Keratinocyte (primary cell): ENCODE measurements around the gene GSDMA. TPM values are rescaled to one million over a fixed set of nuclear protein-coding genes. Genes with fewer than 3 reads are reported as not detected.

Experiments used
- DNase-seq: peaks from one replicate; pipeline ENCODE4 v3.0.0-alpha.2; 2011; ENCODE audit warnings: low read depth, missing footprints, low spot score
- FAIRE-seq: peaks from 2 replicates; lab custom pipeline; 2011; peaks lifted over from hg19 to GRCh38; lab: Jason Lieb, UNC
- H2AFZ ChIP-seq: 2 replicates; pipeline ENCODE4 v1.6.0; 2012; ENCODE audit warnings: low read length, control low read depth, inconsistent platforms; ENCODE audit not compliant: control insufficient read depth
- H3K27ac ChIP-seq: 2 replicates; pipeline ENCODE4 v1.5.1; 2011; ENCODE audit warnings: low read length; ENCODE audit not compliant: control insufficient read depth, insufficient read depth
- H3K27me3 ChIP-seq: 3 replicates; pipeline ENCODE4 v1.6.0; 2011; ENCODE audit warnings: low read length; ENCODE audit not compliant: control insufficient read depth, insufficient read depth; ENCODE audit errors: extremely low read depth
- H3K36me3 ChIP-seq, 2 experiments: 2 replicates in 1 of 2; 3 replicates in 1 of 2; pipeline ENCODE4 v1.5.1; 2011; ENCODE audit warnings: low read length in 2 of 2, mild to moderate bottlenecking in 1 of 2; ENCODE audit not compliant: control insufficient read depth in 2 of 2, insufficient read depth in 2 of 2; ENCODE audit errors: extremely low read depth in 1 of 2
- H3K4me1 ChIP-seq: 3 replicates; pipeline ENCODE4 v1.5.1; 2011; ENCODE audit warnings: low read length; ENCODE audit not compliant: control insufficient read depth, insufficient read depth; ENCODE audit errors: extremely low read depth
- H3K4me2 ChIP-seq: 3 replicates; pipeline ENCODE4 v1.6.0; 2011; ENCODE audit warnings: low read depth, low read length; ENCODE audit not compliant: control insufficient read depth, insufficient read depth; ENCODE audit errors: extremely low read depth
- H3K4me3 ChIP-seq, 3 experiments: fragments of 200-600 bp in 1 of 3; sonication (generic) in 1 of 3; 2 replicates in 2 of 3; 3 replicates in 1 of 3; pipeline ENCODE4 v1.5.1; 2011 to 2016; ENCODE audit warnings: low read length in 3 of 3, mild to moderate bottlenecking in 3 of 3, control low read depth in 2 of 3, inconsistent platforms in 1 of 3, low read depth in 1 of 3, mixed read lengths in 1 of 3, mixed run types in 1 of 3, moderate library complexity in 1 of 3; ENCODE audit not compliant: control insufficient read depth in 2 of 3, insufficient read depth in 2 of 3; ENCODE audit errors: extremely low read depth in 1 of 3
- H3K79me2 ChIP-seq: 2 replicates; pipeline ENCODE4 v1.6.0; 2012; ENCODE audit warnings: low read length; ENCODE audit not compliant: control insufficient read depth, insufficient read depth
- H3K9ac ChIP-seq: 3 replicates; pipeline ENCODE4 v1.6.0; 2011; ENCODE audit warnings: low read length; ENCODE audit not compliant: control insufficient read depth, insufficient read depth; ENCODE audit errors: extremely low read depth
- H3K9me1 ChIP-seq: 3 replicates; pipeline ENCODE4 v1.6.0; 2011; ENCODE audit warnings: low read length; ENCODE audit not compliant: control insufficient read depth, insufficient read depth; ENCODE audit errors: extremely low read depth
- H3K9me3 ChIP-seq: 2 replicates; pipeline ENCODE4 v1.5.1; 2012; ENCODE audit warnings: low read depth, low read length; ENCODE audit not compliant: control insufficient read depth
- H4K20me1 ChIP-seq: 3 replicates; pipeline ENCODE4 v1.6.0; 2011; ENCODE audit warnings: low read length; ENCODE audit not compliant: control insufficient read depth, insufficient read depth; ENCODE audit errors: extremely low read depth
- CTCF ChIP-seq, 3 experiments: IDR thresholded peaks in 1 of 3; conservative IDR thresholded peaks in 1 of 3; optimal IDR thresholded peaks in 1 of 3; 2 replicates in 2 of 3; 3 replicates in 1 of 3; pipeline versions ENCODE3 to v1.5.1; 2011; ENCODE audit warnings: low read length in 3 of 3, mild to moderate bottlenecking in 3 of 3, moderate library complexity in 2 of 3, control low read depth in 1 of 3, inconsistent platforms in 1 of 3; ENCODE audit not compliant: insufficient read depth in 2 of 3; ENCODE audit errors: extremely low read depth in 1 of 3
- EZH2 ChIP-seq: IDR thresholded peaks from one replicate; pipeline ENCODE4 v1.6.1; 2012; ENCODE audit warnings: inconsistent platforms, mild to moderate bottlenecking, low read length, moderate library complexity
- dilution Hi-C: fragments of 300-500 bp; cut with MboI; formaldehyde crosslinking; loops from one replicate; pipeline ENCODE4 v1.7.0; 2020; ENCODE audit warnings: low sequenced_read_pairs; ENCODE audit not compliant: extremely low pct_ligation_motif_present
- polyA plus RNA-seq, 5 experiments: library from polyadenylated mRNA; depleted of rRNA in 3 of 5; stranded (reverse) in 3 of 5; stranded (forward) in 1 of 5; unstranded in 1 of 5; fragments of >200 nt; gene quantifications; 1 replicate in 1 of 5; 2 replicates in 3 of 5; 3 replicates in 1 of 5; pipeline versions ENCODE4 v1.2.1 to v1.2.3, GENCODE V29; 2011 to 2012; ENCODE audit warnings: missing spikeins in 2 of 5, low read depth in 1 of 5, low replicate concordance in 1 of 5

Gene GSDMA
- polyA plus RNA-seq, 1 donor (not counting 4 experiments of a cell fraction or from before 2014, with no cell fraction given): 5.0 TPM

GRCh38 chr17:39921323-39921722 is 41.5 kb upstream of the GSDMA start:
- H3K9ac ChIP-seq: no peak overlapping the region
- H3K4me3 ChIP-seq: no peak overlapping the region
- no peaks in the 10 kb centered on the region for H3K9me3 ChIP-seq
- peaks cover 20% of the 10 kb centered on the region for H3K79me2 ChIP-seq
- DNase-seq (no peak), FAIRE-seq (no peak)
- H3K4me1 ChIP-seq: peaks cover 8% of the 10 kb centered on the region
- no peak overlapping the region for H3K27ac ChIP-seq
- peaks cover 26 to 33% of the 10 kb centered on the region in 2 experiments for H3K36me3 ChIP-seq
- H3K27me3 ChIP-seq: no peaks in the 10 kb centered on the region
- TF ChIP-seq CTCF (optimal IDR thresholded peaks at IDR 0.05 in 1 of 3, IDR thresholded peaks at IDR 0.05 in 1 of 3, conservative IDR thresholded peaks at IDR 0.05 in 1 of 3; ENCODE audit: extremely low read depth in 1 of 3, insufficient read depth in 2 of 3, low read length in 3 of 3) (no peak), EZH2 (no peak)
- H4K20me1 ChIP-seq: peaks cover 4% of the 10 kb centered on the region
- peaks cover 6% of the 10 kb centered on the region for H3K9me1 ChIP-seq
- no peak overlapping the region for H2AFZ ChIP-seq
- no peak overlapping the region for H3K4me2 ChIP-seq
- dilution Hi-C loops: no loop called here

DNA sequence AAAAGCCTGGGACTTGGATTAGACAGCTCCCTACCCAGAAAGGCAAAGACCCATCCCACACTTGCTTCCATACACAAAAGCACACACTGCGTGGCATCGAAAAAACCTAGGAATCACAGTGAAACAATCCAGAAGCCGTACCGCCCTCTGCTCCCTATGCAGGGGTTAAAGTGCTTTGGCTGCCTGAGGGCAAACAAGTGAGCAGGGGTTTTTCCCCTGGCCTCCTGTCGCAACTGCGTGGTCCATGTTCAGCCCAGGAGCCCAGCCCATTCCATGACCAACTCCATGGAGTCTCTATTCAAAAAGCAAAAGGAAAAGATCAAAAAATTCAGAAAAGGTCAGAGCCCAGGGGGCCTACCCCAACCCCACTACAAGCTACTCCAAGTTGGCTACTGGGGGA is 40.8 kb upstream of the GSDMA start:
- dilution Hi-C loops: no loop called here
- DNase-seq (no peak), FAIRE-seq (no peak)
- no peaks in the 10 kb centered on the region for H3K9me3 ChIP-seq
- H3K4me3 ChIP-seq: no peak overlapping the region
- H4K20me1 ChIP-seq: peaks cover 4% of the 10 kb centered on the region
- H3K4me2 ChIP-seq: no peak overlapping the region
- H3K27me3 ChIP-seq: no peaks in the 10 kb centered on the region
- H3K36me3 ChIP-seq: peaks cover 26 to 33% of the 10 kb centered on the region in 2 experiments
- H2AFZ ChIP-seq: no peak overlapping the region
- peaks cover 6% of the 10 kb centered on the region for H3K9me1 ChIP-seq
- no peak overlapping the region for H3K27ac ChIP-seq
- H3K4me1 ChIP-seq: peaks cover 10% of the 10 kb centered on the region
- H3K79me2 ChIP-seq: peaks cover 23% of the 10 kb centered on the region
- H3K9ac ChIP-seq: no peak overlapping the region
- no peak for TF ChIP-seq CTCF (optimal IDR thresholded peaks at IDR 0.05 in 1 of 3, IDR thresholded peaks at IDR 0.05 in 1 of 3, conservative IDR thresholded peaks at IDR 0.05 in 1 of 3; ENCODE audit: extremely low read depth in 1 of 3, insufficient read depth in 2 of 3, low read length in 3 of 3)
- no peak for TF ChIP-seq EZH2
